IMR-90 (cell line): ENCODE data around the gene ANKEF1. TPM values are rescaled to one million over a fixed set of nuclear protein-coding genes. Genes with fewer than 3 reads are reported as not detected.

Experiments used
- microRNA-seq, 2 experiments: library from miRNA; stranded (forward) in 1 of 2; unstranded in 1 of 2; fragments of 10-50 nt in 1 of 2; fragments of <30 nt in 1 of 2; gene quantifications in 1 of 2; microRNA quantifications in 1 of 2; one replicate each; pipeline versions ENCODE3 to v1.1.0; 2013 to 2020; ENCODE audit not compliant: insufficient read depth in 1 of 2, insufficient read length in 1 of 2, unreplicated experiment in 1 of 2
- polyA plus RNA-seq, 3 experiments: library from polyadenylated mRNA; depleted of rRNA; stranded (reverse); fragments of >200 nt; gene quantifications; 2 replicates each; pipeline ENCODE4 v1.2.3, GENCODE V29; 2012; ENCODE audit warnings: low replicate concordance in 1 of 3
- small RNA-seq, 5 experiments: library from RNA; depleted of rRNA; stranded (forward); fragments of <200 nt; gene quantifications; one replicate each; pipeline ENCODE3, GENCODE V24; 2012
- total RNA-seq: library from RNA; depleted of rRNA; stranded (reverse); fragments of >200 nt; gene quantifications from 2 replicates; pipeline ENCODE4 v1.2.3, GENCODE V29; 2012; rRNA removed

ANKEF1 gene
- total and polyA plus RNA-seq, 2 of the 4 experiments (the other 2 are of a cell fraction): 0.31 to 0.54 TPM

Small RNAs within 50 kb of the gene (microRNA-seq; reads per million reads assigned to microRNA genes)
- not detected for gene RF00017 (ENCODE audit: insufficient read depth, insufficient read length)

Small RNAs within 50 kb of the gene (small RNA-seq; reads per million reads assigned to genes)
- gene RF00017: 0 reads per million in 5 experiments

Other genes with a start within 250 kb of the ANKEF1 start
- not detected in 2 replicates for gene PAK5, start 195.9 kb upstream of the ANKEF1 start, total RNA-seq
- gene PAK5, start 195.9 kb upstream of the ANKEF1 start, polyA plus RNA-seq (2012; rRNA removed): not detected in 2 replicates
- 1.1 and 2.8 TPM in 2 replicates for gene SNAP25, start 183.8 kb downstream of the ANKEF1 start, total RNA-seq
- gene SNAP25, start 183.8 kb downstream of the ANKEF1 start, polyA plus RNA-seq (2012; rRNA removed): 2.0 and 2.8 TPM in 2 replicates